H1 (cell line): ENCODE results near the gene SPIRE2. TPM values are rescaled to one million over a fixed set of nuclear protein-coding genes. Genes with fewer than 3 reads are reported as not detected.

Experiments
- CTCF ChIA-PET: fragments of 300-600 bp; sonication (Branson Sonifier 250); formaldehyde crosslinking; loops from one replicate; lab custom pipeline; 2021; ENCODE audit not compliant: partially characterized antibody; lab: Charles Lee
- POLR2A ChIA-PET: fragments of 300-600 bp; sonication (Branson Sonifier 250); formaldehyde crosslinking; loops from one replicate; lab custom pipeline; 2021; ENCODE audit warnings: inconsistent platforms; ENCODE audit not compliant: partially characterized antibody; lab: Charles Lee
- DNase-seq, 2 experiments: peaks; one replicate each; pipeline versions ENCODE4 v3.0.0 to v3.0.0-alpha.2; 2010 to 2022; ENCODE audit warnings: low spot score in 2 of 2, low read depth in 1 of 2, mixed read lengths in 1 of 2
- FAIRE-seq: peaks from 2 replicates; lab custom pipeline; 2011; peaks lifted over from hg19 to GRCh38; lab: Jason Lieb, UNC
- H2AFZ ChIP-seq: 2 replicates; pipeline ENCODE4 v1.8.1; 2012; ENCODE audit warnings: low read length, inconsistent platforms
- H2AK5ac ChIP-seq: 2 replicates; pipeline ENCODE4 v1.6.1; 2013; ENCODE audit warnings: low read depth, low read length
- H2BK120ac ChIP-seq: replicated peaks from 2 replicates; pipeline ENCODE3; 2013; ENCODE audit warnings: low read depth, low read length, inconsistent platforms
- H2BK12ac ChIP-seq: 2 replicates; pipeline ENCODE4 v1.6.1; 2013; ENCODE audit warnings: low read depth, low read length
- H2BK15ac ChIP-seq: 2 replicates; pipeline ENCODE4 v1.6.1; 2013; ENCODE audit warnings: low read length
- H2BK20ac ChIP-seq: 2 replicates; pipeline ENCODE4 v1.6.1; 2013; ENCODE audit warnings: low read length
- H2BK5ac ChIP-seq: 2 replicates; pipeline ENCODE4 v1.6.1; 2013; ENCODE audit warnings: low read depth, low read length
- H3K14ac ChIP-seq: 2 replicates; pipeline ENCODE4 v1.6.1; 2013; ENCODE audit warnings: inconsistent platforms; ENCODE audit not compliant: insufficient read length
- H3K18ac ChIP-seq: 2 replicates; pipeline ENCODE4 v1.6.1; 2013; ENCODE audit warnings: low read length; ENCODE audit errors: extremely low read depth
- H3K23ac ChIP-seq: 2 replicates; pipeline ENCODE4 v1.6.1; 2013; ENCODE audit warnings: inconsistent platforms; ENCODE audit not compliant: insufficient read length
- H3K23me2 ChIP-seq: 2 replicates; pipeline ENCODE4 v1.6.1; 2013; ENCODE audit warnings: low read depth, low read length
- H3K27ac ChIP-seq: 2 replicates; pipeline ENCODE4 v1.6.1; 2011; ENCODE audit warnings: low read depth, low read length, inconsistent platforms
- H3K27me3 ChIP-seq, 4 experiments: replicated peaks in 1 of 4; 1 replicate in 1 of 4; 2 replicates in 3 of 4; pipeline versions ENCODE4 v1.6.1 to v1.8.1; 2011 to 2013; ENCODE audit warnings: low read length in 3 of 4, mild to moderate bottlenecking in 3 of 4, inconsistent platforms in 2 of 4, mixed read lengths in 2 of 4, moderate library complexity in 1 of 4; ENCODE audit not compliant: control insufficient read depth in 3 of 4, insufficient read depth in 3 of 4; ENCODE audit errors: extremely low read depth in 1 of 4
- H3K36me3 ChIP-seq, 4 experiments: 2 replicates each; pipeline versions ENCODE4 v1.6.1 to v1.8.1; 2011 to 2013; ENCODE audit warnings: mild to moderate bottlenecking in 4 of 4, low read length in 3 of 4, moderate library complexity in 2 of 4, control low read depth in 1 of 4, inconsistent platforms in 1 of 4; ENCODE audit not compliant: insufficient read depth in 4 of 4, control insufficient read depth in 2 of 4
- H3K4ac ChIP-seq: replicated peaks from 2 replicates; pipeline ENCODE3; 2013; ENCODE audit warnings: low read length, low read depth, mixed read lengths, inconsistent platforms; ENCODE audit not compliant: insufficient read length
- H3K4me1 ChIP-seq, 4 experiments: replicated peaks in 1 of 4; 1 replicate in 1 of 4; 2 replicates in 3 of 4; pipeline versions ENCODE4 v1.6.1 to v1.8.1; 2011 to 2013; ENCODE audit warnings: low read length in 3 of 4, inconsistent platforms in 2 of 4, mixed read lengths in 1 of 4; ENCODE audit not compliant: insufficient read depth in 4 of 4, control insufficient read depth in 3 of 4
- H3K4me2 ChIP-seq, 2 experiments: 2 replicates each; pipeline versions ENCODE4 v1.6.1 to v1.8.1; 2011 to 2013; ENCODE audit warnings: low read depth in 2 of 2, low read length in 2 of 2, control low read depth in 1 of 2, inconsistent platforms in 1 of 2, mild to moderate bottlenecking in 1 of 2; ENCODE audit not compliant: insufficient read depth in 1 of 2
- H3K4me3 ChIP-seq, 4 experiments: fragments of 200-600, 300-600 bp in 1 of 4; sonication (generic), shearing (Covaris generic), sonication (Bioruptor Twin) in 1 of 4; 2 replicates each; pipeline versions ENCODE4 v1.5.1 to v1.8.1; 2011 to 2016; ENCODE audit warnings: low read length in 4 of 4, low read depth in 3 of 4, control low read depth in 2 of 4, inconsistent platforms in 2 of 4, mild to moderate bottlenecking in 2 of 4, mixed read lengths in 1 of 4, moderate library complexity in 1 of 4; ENCODE audit not compliant: insufficient read depth in 2 of 4; ENCODE audit errors: extremely low read depth in 1 of 4
- H3K56ac ChIP-seq: replicated peaks from 2 replicates; pipeline ENCODE3; 2013; ENCODE audit warnings: low read depth, mild to moderate bottlenecking, mixed read lengths, low read length, inconsistent platforms; ENCODE audit not compliant: insufficient read length
- H3K79me1 ChIP-seq: 2 replicates; pipeline ENCODE4 v1.6.1; 2013; ENCODE audit warnings: low read depth, low read length, control low read depth
- H3K79me2 ChIP-seq, 2 experiments: 2 replicates each; pipeline versions ENCODE4 v1.6.1 to v1.8.1; 2012 to 2013; ENCODE audit warnings: low read length in 2 of 2, mild to moderate bottlenecking in 2 of 2, inconsistent platforms in 1 of 2; ENCODE audit not compliant: insufficient read depth in 2 of 2, control insufficient read depth in 1 of 2
- H3K9ac ChIP-seq, 4 experiments: replicated peaks in 1 of 4; 1 replicate in 1 of 4; 2 replicates in 3 of 4; pipeline versions ENCODE4 v1.6.1 to v1.8.1; 2011 to 2013; ENCODE audit warnings: low read depth in 3 of 4, low read length in 3 of 4, control low read depth in 2 of 4, mild to moderate bottlenecking in 2 of 4, moderate library complexity in 2 of 4, inconsistent platforms in 1 of 4; ENCODE audit errors: extremely low read depth in 1 of 4
- H3K9me3 ChIP-seq, 2 experiments: 2 replicates each; pipeline versions ENCODE4 v1.6.1 to v1.8.1; 2012 to 2013; ENCODE audit warnings: mild to moderate bottlenecking in 2 of 2, moderate library complexity in 2 of 2, control low read depth in 1 of 2, inconsistent platforms in 1 of 2, low read depth in 1 of 2, low read length in 1 of 2, mixed read lengths in 1 of 2; ENCODE audit not compliant: insufficient read depth in 2 of 2
- H4K20me1 ChIP-seq, 2 experiments: replicated peaks in 1 of 2; 2 replicates each; pipeline versions ENCODE3 to v1.8.1; 2011 to 2013; ENCODE audit warnings: inconsistent platforms in 2 of 2, low read length in 2 of 2, mild to moderate bottlenecking in 1 of 2; ENCODE audit not compliant: insufficient read depth in 2 of 2, control insufficient read depth in 1 of 2
- H4K5ac ChIP-seq: 2 replicates; pipeline ENCODE4 v1.6.1; 2013; ENCODE audit warnings: low read length, low read depth, mixed read lengths, inconsistent platforms; ENCODE audit not compliant: insufficient read length
- H4K8ac ChIP-seq: 2 replicates; pipeline ENCODE4 v1.8.0; 2013; ENCODE audit warnings: mild to moderate bottlenecking, moderate library complexity, low read length, inconsistent platforms; ENCODE audit not compliant: insufficient read depth; ENCODE audit errors: extremely low read depth
- H4K91ac ChIP-seq: replicated peaks from 2 replicates; pipeline ENCODE3; 2013; ENCODE audit warnings: low read length, mixed read lengths, inconsistent platforms; ENCODE audit not compliant: insufficient read length
- CHD1 ChIP-seq: IDR thresholded peaks from 2 replicates; pipeline ENCODE4 v1.6.1; 2012; ENCODE audit warnings: low read depth, low read length, improper control_type of control experiment
- EGR1 ChIP-seq: IDR thresholded peaks from 2 replicates; pipeline ENCODE4 v1.6.1; 2011; ENCODE audit warnings: low read depth, low read length, borderline replicate concordance
- HDAC2 ChIP-seq, 2 experiments: fragments of 300-600 bp in 1 of 2; sonication (generic) in 1 of 2; IDR thresholded peaks; 2 replicates each; pipeline ENCODE4 v1.6.1; 2011 to 2012; ENCODE audit warnings: low read depth in 2 of 2, low read length in 2 of 2, mild to moderate bottlenecking in 2 of 2, moderate library complexity in 2 of 2, borderline replicate concordance in 1 of 2, inconsistent platforms in 1 of 2
- MAX ChIP-seq: IDR thresholded peaks from 2 replicates; pipeline ENCODE4 v1.6.1; 2012; ENCODE audit warnings: inconsistent platforms
- NANOG ChIP-seq: IDR thresholded peaks from 2 replicates; pipeline ENCODE4 v1.6.1; 2011; ENCODE audit warnings: low read length, low read depth, mild to moderate bottlenecking, inconsistent platforms; ENCODE audit not compliant: insufficient read depth, poor library complexity, severe bottlenecking
- SP2 ChIP-seq: IDR thresholded peaks from 2 replicates; pipeline ENCODE4 v1.6.1; 2012; ENCODE audit warnings: mild to moderate bottlenecking, low read length, inconsistent platforms
- WGBS, 2 experiments: shearing (Covaris generic) in 1 of 2; methylation state at CpG; one replicate each; pipeline versions ENCODE4 v1.1.6 to v1.1.7; 2013 to 2015; ENCODE audit warnings: low lambda C conversion rate in 2 of 2, mixed read lengths in 2 of 2, inconsistent platforms in 1 of 2, low coverage in 1 of 2, missing lambda C conversion rate in 1 of 2; ENCODE audit not compliant: insufficient replicate concordance in 2 of 2, insufficient coverage in 1 of 2, insufficient read length in 1 of 2; ENCODE audit errors: extremely low coverage in 1 of 2, missing lambda C conversion rate in 1 of 2; 5-methylcytosine and 5-hydroxymethylcytosine counted together
- polyA plus RNA-seq, 7 experiments: library from polyadenylated mRNA; depleted of rRNA in 3 of 7; stranded (reverse) in 5 of 7; unstranded in 2 of 7; fragments of >200 nt in 5 of 7; fragments of 200-250 nt in 2 of 7; gene quantifications; 1 replicate in 5 of 7; 2 replicates in 1 of 7; 4 replicates in 1 of 7; pipeline versions ENCODE4 v1.2.1 to v1.2.3, GENCODE V29; 2011 to 2013; ENCODE audit warnings: missing spikeins in 2 of 7, mixed read lengths in 2 of 7
- total RNA-seq: library from RNA; stranded (reverse); fragmentation: NEBNext Ultra II Directional; extraction: Animal tissue kit (Norgen Biotek cat#: 25700); gene quantifications from 2 replicates; pipeline ENCODE4 v1.2.1, GENCODE V29; 2021
- TF ChIP-seq, protein P1 (sequence below), 3 experiments: IDR thresholded peaks; 1 replicate in 2 of 3; 2 replicates in 1 of 3; pipeline versions ENCODE4 v1.5.1 to v1.6.1; 2011; ENCODE audit warnings: low read length in 3 of 3, mild to moderate bottlenecking in 3 of 3, inconsistent platforms in 2 of 3, low read depth in 1 of 3, moderate library complexity in 1 of 3; ENCODE audit not compliant: insufficient read depth in 1 of 3; ENCODE audit errors: control extremely low read depth in 1 of 3

The SPIRE2 gene
- total and polyA plus RNA-seq, 2 of the 8 experiments (the other 6 are each of a cell fraction or from before 2014, with no cell fraction given): 7.4 to 15.4 TPM

GRCh38 chr16:89910717-89911354 is 82.6 kb downstream of the SPIRE2 start:
- Histone ChIP-seq H3K4me1 (peaks cover 0 to 2% (median 0%) of the 10 kb centered on the region in 4 experiments; a peak in 4 of 7 replicates), H3K27ac (no peak overlapping the region), H3K18ac (no peak overlapping the region), H4K8ac (no peak overlapping the region), H3K9me3 (peaks cover 0 to 19% of the 10 kb centered on the region in 2 experiments; a peak in 3 of 4 replicates), H2BK5ac (peak overlapping the region; percentile 35; the same call in 1 of the 2 replicates), H2AK5ac (no peak overlapping the region), H3K4ac (no peak overlapping the region), H2BK20ac (no peak overlapping the region), H4K20me1 (peaks cover 0 to 4% of the 10 kb centered on the region in 2 experiments), H2BK12ac (peak overlapping the region; percentile 60; the same call in 1 of the 2 replicates), H2BK120ac (no peak overlapping the region), H3K36me3 (peaks cover 2 to 17% (median 7%) of the 10 kb centered on the region in 4 experiments; a peak in 6 of 8 replicates), H3K79me1 (no peaks in the 10 kb centered on the region), H3K23me2 (no peaks in the 10 kb centered on the region; the same call in 1 of the 2 replicates), H3K4me2 (no peak overlapping the region), H3K23ac (no peak overlapping the region), H3K14ac (no peak overlapping the region), H3K56ac (no peak overlapping the region), H3K9ac (no peak overlapping the region), H3K4me3 (no peak overlapping the region), H4K91ac (no peak overlapping the region), H2BK15ac (no peak overlapping the region), H2AFZ (no peak overlapping the region), H4K5ac (no peak overlapping the region), H3K27me3 (no peaks in the 10 kb centered on the region), H3K79me2 (no peaks in the 10 kb centered on the region)
- ChIA-PET POLR2A (interaction anchor here (0.7 to 6.5 kb wide), 3 partner anchors 12 to 108 kb away, joined by 3 to 71 read pairs (median 5); partner anchors contain the start of genes TCF25 and TUBB3), CTCF (interaction anchor here (0.7 to 5.9 kb wide), 28 partner anchors 11 to 269 kb away, joined by 3 to 70 read pairs (median 4); partner anchors contain the start of genes MC1R and TUBB3)
- TF ChIP-seq EGR1 (no peak), MAX (no peak), CHD1 (no peak), NANOG (no peak), SP2 (no peak), HDAC2 (IDR thresholded peaks at IDR 0.05; ENCODE audit: borderline replicate concordance in 1 of 2, low read depth in 2 of 2, low read length in 2 of 2) (no peak)
- TF ChIP-seq, protein P1, sequence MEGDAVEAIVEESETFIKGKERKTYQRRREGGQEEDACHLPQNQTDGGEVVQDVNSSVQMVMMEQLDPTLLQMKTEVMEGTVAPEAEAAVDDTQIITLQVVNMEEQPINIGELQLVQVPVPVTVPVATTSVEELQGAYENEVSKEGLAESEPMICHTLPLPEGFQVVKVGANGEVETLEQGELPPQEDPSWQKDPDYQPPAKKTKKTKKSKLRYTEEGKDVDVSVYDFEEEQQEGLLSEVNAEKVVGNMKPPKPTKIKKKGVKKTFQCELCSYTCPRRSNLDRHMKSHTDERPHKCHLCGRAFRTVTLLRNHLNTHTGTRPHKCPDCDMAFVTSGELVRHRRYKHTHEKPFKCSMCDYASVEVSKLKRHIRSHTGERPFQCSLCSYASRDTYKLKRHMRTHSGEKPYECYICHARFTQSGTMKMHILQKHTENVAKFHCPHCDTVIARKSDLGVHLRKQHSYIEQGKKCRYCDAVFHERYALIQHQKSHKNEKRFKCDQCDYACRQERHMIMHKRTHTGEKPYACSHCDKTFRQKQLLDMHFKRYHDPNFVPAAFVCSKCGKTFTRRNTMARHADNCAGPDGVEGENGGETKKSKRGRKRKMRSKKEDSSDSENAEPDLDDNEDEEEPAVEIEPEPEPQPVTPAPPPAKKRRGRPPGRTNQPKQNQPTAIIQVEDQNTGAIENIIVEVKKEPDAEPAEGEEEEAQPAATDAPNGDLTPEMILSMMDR (IDR thresholded peaks at IDR 0.05; ENCODE audit: control extremely low read depth in 1 of 3, insufficient read depth in 1 of 3, low read depth in 1 of 3, low read length in 3 of 3): no peak
- DNase-seq: no peak
- 94% methylated on average over 27 of the region's 27 CpGs; no CpG with 5 or more reads in 1 of the 2 experiments for WGBS, 2 experiments
- no peak for FAIRE-seq
